ENCODE results near the gene NAB2. TPM values are rescaled to one million over a fixed set of nuclear protein-coding genes. Genes with fewer than 3 reads are reported as not detected.
"Not testable (repeated sequence)": the region's sequence is repeated elsewhere in the genome, so short reads cannot be mapped to it uniquely, and the experiment has no call there.

NAB2 gene
- total RNA-seq, 1 experiment from 2014 or later = 30.6 TPM

GRCh38 chr12:57049890-57050289 is 39.0 kb upstream of the NAB2 start, which contains the start of gene MYO1A:
MYO1A (minus strand) TSS chr12:57050129; CDS start chr12:57048323, 1,806 bp downstream.
- H3K4me1 Mint-ChIP-seq (ENCODE audit: insufficient read depth, unreplicated experiment) = no peaks in the 10 kb centered on the region
- ChIA-PET POLR2A (interaction anchor here (1.0 kb wide), 1 partner anchor 19 kb away, joined by 3 read pairs; no protein-coding TSS in a partner anchor), CTCF (interaction anchor here (2.4 to 6.9 kb wide), 2 partner anchors 11 to 43 kb away, joined by 10 to 82 read pairs; partner anchors contain the start of gene ZBTB39)
- no peaks in the 10 kb centered on the region for H3K9me3 Mint-ChIP-seq (ENCODE audit: unreplicated experiment)
- no peak for TF ChIP-seq CTCF (IDR thresholded peaks at IDR 0.05; ENCODE audit: unreplicated experiment)
- H3K27me3 Mint-ChIP-seq (ENCODE audit: insufficient read depth, unreplicated experiment) = peaks cover 27% of the 10 kb centered on the region
- intact Hi-C loops (cut with micrococcal nuclease) = no loop called here
- H3K36me3 Mint-ChIP-seq (ENCODE audit: insufficient read depth, unreplicated experiment) = no peaks in the 10 kb centered on the region
- peak; percentile 28 for DNase-seq (ENCODE audit: unreplicated experiment)
- no peak within 1 kb of the TSS for H3K4me3 Mint-ChIP-seq (ENCODE audit: unreplicated experiment)
- BruUV-seq (replicated peaks) = no TSS peak
- H3K27ac Mint-ChIP-seq (ENCODE audit: low read depth, unreplicated experiment) = no peak within 1 kb of the TSS

- no TSS peak for BruUV-seq (replicated peaks)
- H3K9me3 Mint-ChIP-seq (ENCODE audit: unreplicated experiment) = no peaks in the 10 kb centered on the region
- no peak overlapping the region for H3K4me3 Mint-ChIP-seq (ENCODE audit: unreplicated experiment)
- H3K36me3 Mint-ChIP-seq (ENCODE audit: insufficient read depth, unreplicated experiment) = no peaks in the 10 kb centered on the region
- no peak for DNase-seq (ENCODE audit: unreplicated experiment)
- TF ChIP-seq CTCF (IDR thresholded peaks at IDR 0.05; ENCODE audit: unreplicated experiment) = no peak
- intact Hi-C loops (cut with micrococcal nuclease) = no loop called here
- no peak overlapping the region for H3K27ac Mint-ChIP-seq (ENCODE audit: low read depth, unreplicated experiment)
- ChIA-PET POLR2A (interaction anchor here (0.5 to 1.0 kb wide), 2 partner anchors 14 to 24 kb away, joined by 3 read pairs; no protein-coding TSS in a partner anchor), CTCF (interaction anchor here (0.6 to 6.9 kb wide), 4 partner anchors 10 to 235 kb away, joined by 3 to 82 read pairs (median 6); partner anchors contain the start of gene ZBTB39)
- H3K4me1 Mint-ChIP-seq (ENCODE audit: insufficient read depth, unreplicated experiment) = no peaks in the 10 kb centered on the region
- peaks cover 16% of the 10 kb centered on the region for H3K27me3 Mint-ChIP-seq (ENCODE audit: insufficient read depth, unreplicated experiment)
These were observed 37.9 kb upstream of the NAB2 start for GRCh38 chr12:57051011-57051410.

DNA sequence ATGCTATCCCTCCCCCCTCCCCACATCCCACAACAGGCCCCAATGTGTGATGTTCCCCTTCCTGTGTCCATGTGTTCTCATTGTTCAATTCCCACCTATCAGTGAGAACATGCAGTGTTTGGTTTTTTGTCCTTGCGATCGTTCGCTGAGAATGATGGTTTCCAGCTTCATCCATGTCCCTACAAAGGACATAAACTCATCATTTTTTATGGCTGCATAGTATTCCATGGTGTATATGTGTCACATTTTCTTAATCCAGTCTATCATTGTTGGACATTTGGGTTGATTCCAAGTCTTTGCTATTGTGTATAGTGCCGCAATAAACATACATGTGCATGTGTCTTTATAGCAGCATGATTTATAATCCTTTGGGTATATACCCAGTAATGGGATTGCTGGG is 35.8 kb upstream of the NAB2 start:
- intact Hi-C loops (cut with micrococcal nuclease); BruUV-seq (replicated peaks); POLR2A ChIA-PET; DNase-seq (ENCODE audit: unreplicated experiment); H3K9me3 Mint-ChIP-seq (ENCODE audit: unreplicated experiment); H3K4me1 Mint-ChIP-seq (ENCODE audit: insufficient read depth, unreplicated experiment); H3K27me3 Mint-ChIP-seq (ENCODE audit: insufficient read depth, unreplicated experiment); H3K27ac Mint-ChIP-seq (ENCODE audit: low read depth, unreplicated experiment); H3K4me3 Mint-ChIP-seq (ENCODE audit: unreplicated experiment); H3K36me3 Mint-ChIP-seq (ENCODE audit: insufficient read depth, unreplicated experiment): not testable (repeated sequence)
- CTCF ChIA-PET = interaction anchor here (0.9 kb wide), 2 partner anchors 19 to 45 kb away, joined by 4 read pairs; no protein-coding TSS in a partner anchor

DNA sequence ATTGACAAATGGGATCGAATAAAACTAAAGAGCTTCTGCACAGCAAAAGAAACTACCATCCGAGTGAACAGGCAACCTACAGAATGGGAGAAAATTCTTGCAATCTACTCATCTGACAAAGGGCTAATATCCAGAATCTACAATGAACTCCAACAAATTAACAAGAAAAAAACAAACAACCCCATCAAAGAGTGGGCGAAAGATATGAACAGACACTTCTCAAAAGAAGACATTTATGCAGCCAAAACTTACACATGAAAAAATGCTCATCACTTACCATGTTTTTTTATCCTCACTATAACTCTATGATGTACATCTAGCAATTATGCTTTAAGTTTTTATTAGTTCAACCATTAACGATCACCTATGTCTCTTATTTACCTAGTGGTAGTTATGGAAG is 35.0 kb upstream of the NAB2 start:
- H3K4me1 Mint-ChIP-seq (ENCODE audit: insufficient read depth, unreplicated experiment); intact Hi-C loops (cut with micrococcal nuclease); H3K36me3 Mint-ChIP-seq (ENCODE audit: insufficient read depth, unreplicated experiment); BruUV-seq (replicated peaks); H3K9me3 Mint-ChIP-seq (ENCODE audit: unreplicated experiment); CTCF ChIA-PET; H3K27ac Mint-ChIP-seq (ENCODE audit: low read depth, unreplicated experiment); POLR2A ChIA-PET; H3K27me3 Mint-ChIP-seq (ENCODE audit: insufficient read depth, unreplicated experiment); H3K4me3 Mint-ChIP-seq (ENCODE audit: unreplicated experiment); DNase-seq (ENCODE audit: unreplicated experiment): not testable (repeated sequence)

GRCh38 chr12:57055824-57056223 is 33.1 kb upstream of the NAB2 start:
- CTCF ChIA-PET = interaction anchor here (0.6 to 11.7 kb wide), 4 partner anchors 10 to 57 kb away, joined by 4 to 231 read pairs (median 4); partner anchors contain the start of gene ZBTB39
- peaks cover 10% of the 10 kb centered on the region for H3K36me3 Mint-ChIP-seq (ENCODE audit: insufficient read depth, unreplicated experiment)

More at GRCh38 chr12:57055824-57056223, 33.1 kb upstream of the NAB2 start:
- TF ChIP-seq CTCF (IDR thresholded peaks at IDR 0.05; ENCODE audit: unreplicated experiment) = no peak
- BruUV-seq (replicated peaks) = no TSS peak
- Mint-ChIP-seq H3K4me1 (ENCODE audit: insufficient read depth, unreplicated experiment) (no peaks in the 10 kb centered on the region), H3K27ac (ENCODE audit: low read depth, unreplicated experiment) (no peak overlapping the region), H3K9me3 (ENCODE audit: unreplicated experiment) (no peaks in the 10 kb centered on the region), H3K27me3 (ENCODE audit: insufficient read depth, unreplicated experiment) (no peaks in the 10 kb centered on the region), H3K4me3 (ENCODE audit: unreplicated experiment) (no peak overlapping the region)
- DNase-seq (ENCODE audit: unreplicated experiment) = no peak
- intact Hi-C loops (cut with micrococcal nuclease) = no loop called here
- POLR2A ChIA-PET = interaction anchor here (0.7 to 0.8 kb wide), 3 partner anchors 45 to 420 kb away, joined by 3 read pairs; no protein-coding TSS in a partner anchor
